ENCODE data around the gene ABCC9. TPM values are rescaled to one million over a fixed set of nuclear protein-coding genes. Genes with fewer than 3 reads are reported as not detected.
"Not testable (repeated sequence)": the region's sequence is repeated elsewhere in the genome, so short reads cannot be mapped to it uniquely, and the experiment has no call there.

Gene ABCC9
- total RNA-seq, 1 experiment from 2014 or later = not detected

DNA sequence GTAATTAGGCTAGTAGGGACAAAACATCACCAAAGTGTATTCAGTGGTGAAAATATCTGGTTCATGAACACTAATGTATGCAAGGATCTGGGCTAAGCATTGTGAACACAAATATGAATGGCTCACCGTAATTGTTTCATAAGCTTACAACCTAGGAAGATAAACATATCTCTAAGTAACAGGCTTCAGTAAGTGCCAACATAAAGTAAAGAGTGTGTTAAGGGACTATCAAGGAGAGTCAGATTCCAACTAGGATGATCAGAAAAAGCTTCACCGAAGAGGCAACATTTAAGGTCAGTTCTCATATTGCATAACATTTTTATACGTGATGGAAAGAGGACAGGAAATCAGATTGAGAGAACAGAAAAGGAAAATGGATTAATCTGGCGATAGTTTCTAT, 29.4 kb downstream of the ABCC9 start:
- Histone ChIP-seq H3K27me3 (ENCODE audit: control insufficient read depth, insufficient read depth, low read length) (no peaks in the 10 kb centered on the region), H3K4me3 (ENCODE audit: insufficient read depth, low read depth, low read length) (no peak overlapping the region), H3K36me3 (replicated peaks; ENCODE audit: control insufficient read depth, insufficient read depth, low read length) (no peaks in the 10 kb centered on the region)

GRCh38 chr12:21910657-21911056, 30.6 kb downstream of the ABCC9 start:
- DNase-seq = peak; percentile 3
- Histone ChIP-seq H3K27me3 (ENCODE audit: control insufficient read depth, insufficient read depth, low read length) (no peaks in the 10 kb centered on the region), H3K4me3 (ENCODE audit: insufficient read depth, low read depth, low read length) (no peak overlapping the region)

More for the DNA sequence above, 29.4 kb downstream of the ABCC9 start:
- DNase-seq = no peak

GRCh38 chr12:21907948-21908837, 33.0 kb downstream of the ABCC9 start:
- Histone ChIP-seq H3K36me3 (replicated peaks; ENCODE audit: control insufficient read depth, insufficient read depth, low read length) (no peaks in the 10 kb centered on the region), H3K4me3 (ENCODE audit: insufficient read depth, low read depth, low read length) (no peak overlapping the region), H3K27me3 (ENCODE audit: control insufficient read depth, insufficient read depth, low read length) (no peaks in the 10 kb centered on the region)
- DNase-seq = no peak

More at GRCh38 chr12:21910657-21911056, 30.6 kb downstream of the ABCC9 start:
- H3K36me3 ChIP-seq (replicated peaks; ENCODE audit: control insufficient read depth, insufficient read depth, low read length) = no peaks in the 10 kb centered on the region

GRCh38 chr12:21906919-21907493, 34.2 kb downstream of the ABCC9 start:
- no peak for DNase-seq
- Histone ChIP-seq H3K27me3 (ENCODE audit: control insufficient read depth, insufficient read depth, low read length) (no peaks in the 10 kb centered on the region), H3K36me3 (replicated peaks; ENCODE audit: control insufficient read depth, insufficient read depth, low read length) (no peaks in the 10 kb centered on the region), H3K4me3 (ENCODE audit: insufficient read depth, low read depth, low read length) (no peak overlapping the region)

DNA sequence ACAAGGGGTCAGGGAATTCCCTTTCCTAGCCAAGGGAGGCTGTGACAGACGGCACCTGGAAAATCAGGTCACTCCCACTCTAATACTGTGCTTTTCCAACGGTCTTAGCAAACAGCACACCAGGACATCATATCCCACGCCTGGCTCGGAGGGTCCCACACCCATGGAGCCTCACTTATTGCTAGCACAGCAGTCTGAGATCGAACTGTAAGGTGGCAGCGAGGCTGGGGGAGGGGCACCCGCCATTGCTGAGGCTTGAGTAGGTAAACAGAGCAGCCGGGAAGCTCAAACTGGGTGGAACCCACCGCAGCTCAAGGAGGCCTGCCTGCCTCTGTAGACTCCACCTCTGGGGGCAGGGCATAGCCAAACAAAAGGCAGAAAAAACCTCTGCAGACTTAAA, 41.7 kb downstream of the ABCC9 start:
- DNase-seq; H3K4me3 ChIP-seq (ENCODE audit: insufficient read depth, low read depth, low read length); H3K36me3 ChIP-seq (replicated peaks; ENCODE audit: control insufficient read depth, insufficient read depth, low read length); H3K27me3 ChIP-seq (ENCODE audit: control insufficient read depth, insufficient read depth, low read length): not testable (repeated sequence)

- no peak overlapping the region for H3K4me3 ChIP-seq (ENCODE audit: insufficient read depth, low read depth, low read length)
- no peak for DNase-seq
- no peaks in the 10 kb centered on the region for H3K36me3 ChIP-seq (replicated peaks; ENCODE audit: control insufficient read depth, insufficient read depth, low read length)
- no peaks in the 10 kb centered on the region for H3K27me3 ChIP-seq (ENCODE audit: control insufficient read depth, insufficient read depth, low read length)
Observed at GRCh38 chr12:21895651-21896050, 45.6 kb downstream of the ABCC9 start.

- H3K4me3 ChIP-seq (ENCODE audit: insufficient read depth, low read depth, low read length) = no peak overlapping the region
- DNase-seq = no peak
- H3K27me3 ChIP-seq (ENCODE audit: control insufficient read depth, insufficient read depth, low read length) = no peaks in the 10 kb centered on the region
- H3K36me3 ChIP-seq (replicated peaks; ENCODE audit: control insufficient read depth, insufficient read depth, low read length) = no peaks in the 10 kb centered on the region
Observed at GRCh38 chr12:21894792-21895595, 46.2 kb downstream of the ABCC9 start.

GRCh38 chr12:21893924-21894323, 47.3 kb downstream of the ABCC9 start:
- H3K36me3 ChIP-seq (replicated peaks; ENCODE audit: control insufficient read depth, insufficient read depth, low read length) = no peaks in the 10 kb centered on the region
- no peaks in the 10 kb centered on the region for H3K27me3 ChIP-seq (ENCODE audit: control insufficient read depth, insufficient read depth, low read length)
- DNase-seq = no peak
- no peak overlapping the region for H3K4me3 ChIP-seq (ENCODE audit: insufficient read depth, low read depth, low read length)

- H3K27me3 ChIP-seq (ENCODE audit: control insufficient read depth, insufficient read depth, low read length) = no peaks in the 10 kb centered on the region
- no peak for DNase-seq
- H3K4me3 ChIP-seq (ENCODE audit: insufficient read depth, low read depth, low read length) = no peak overlapping the region
- H3K36me3 ChIP-seq (replicated peaks; ENCODE audit: control insufficient read depth, insufficient read depth, low read length) = no peaks in the 10 kb centered on the region
Observed at GRCh38 chr12:21892341-21892740, 48.9 kb downstream of the ABCC9 start.

GRCh38 chr12:21891751-21892217, 49.4 kb downstream of the ABCC9 start:
- DNase-seq = no peak
- no peak overlapping the region for H3K4me3 ChIP-seq (ENCODE audit: insufficient read depth, low read depth, low read length)

DNA sequence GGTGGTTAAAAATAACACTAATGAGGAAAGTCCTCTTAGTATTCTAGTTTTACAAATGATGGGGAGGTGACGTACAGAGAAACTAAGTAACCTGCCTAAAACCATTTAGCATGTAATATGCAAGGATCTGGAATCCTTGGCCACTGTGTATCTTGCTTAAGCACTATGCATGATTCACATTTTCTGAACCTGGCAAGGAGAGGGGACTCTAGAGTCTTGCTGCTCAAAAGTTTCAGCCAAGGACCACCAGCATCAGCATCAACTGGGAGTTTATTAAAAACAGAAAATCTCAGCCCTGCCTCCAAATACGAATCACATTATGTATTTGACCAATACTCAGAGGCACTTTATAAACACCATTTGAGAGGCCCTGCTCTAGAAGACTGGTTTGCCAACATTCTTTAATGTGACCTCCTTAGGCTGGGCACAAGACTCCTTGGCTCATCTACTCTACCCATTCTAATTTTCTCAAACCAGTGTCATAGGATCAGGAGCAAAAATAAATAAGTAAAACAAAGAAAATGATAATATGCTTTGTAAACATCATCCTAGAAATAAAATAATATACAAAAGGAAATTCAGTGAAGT, 52.9 kb downstream of the ABCC9 start:
- Histone ChIP-seq H3K27me3 (ENCODE audit: control insufficient read depth, insufficient read depth, low read length) (no peaks in the 10 kb centered on the region), H3K36me3 (replicated peaks; ENCODE audit: control insufficient read depth, insufficient read depth, low read length) (no peaks in the 10 kb centered on the region), H3K4me3 (ENCODE audit: insufficient read depth, low read depth, low read length) (no peak overlapping the region)
- no peak for DNase-seq

More at GRCh38 chr12:21891751-21892217, 49.4 kb downstream of the ABCC9 start:
- no peaks in the 10 kb centered on the region for H3K36me3 ChIP-seq (replicated peaks; ENCODE audit: control insufficient read depth, insufficient read depth, low read length)
- no peaks in the 10 kb centered on the region for H3K27me3 ChIP-seq (ENCODE audit: control insufficient read depth, insufficient read depth, low read length)

- no peaks in the 10 kb centered on the region for H3K27me3 ChIP-seq (ENCODE audit: control insufficient read depth, insufficient read depth, low read length)
- no peak for DNase-seq
- H3K36me3 ChIP-seq (replicated peaks; ENCODE audit: control insufficient read depth, insufficient read depth, low read length) = no peaks in the 10 kb centered on the region
- no peak overlapping the region for H3K4me3 ChIP-seq (ENCODE audit: insufficient read depth, low read depth, low read length)
Observed at GRCh38 chr12:21884936-21885335, 56.3 kb downstream of the ABCC9 start.

GRCh38 chr12:21882635-21883034, 58.6 kb downstream of the ABCC9 start:
- DNase-seq = no peak
- Histone ChIP-seq H3K36me3 (replicated peaks; ENCODE audit: control insufficient read depth, insufficient read depth, low read length) (no peaks in the 10 kb centered on the region), H3K4me3 (ENCODE audit: insufficient read depth, low read depth, low read length) (no peak overlapping the region), H3K27me3 (ENCODE audit: control insufficient read depth, insufficient read depth, low read length) (no peaks in the 10 kb centered on the region)

DNA sequence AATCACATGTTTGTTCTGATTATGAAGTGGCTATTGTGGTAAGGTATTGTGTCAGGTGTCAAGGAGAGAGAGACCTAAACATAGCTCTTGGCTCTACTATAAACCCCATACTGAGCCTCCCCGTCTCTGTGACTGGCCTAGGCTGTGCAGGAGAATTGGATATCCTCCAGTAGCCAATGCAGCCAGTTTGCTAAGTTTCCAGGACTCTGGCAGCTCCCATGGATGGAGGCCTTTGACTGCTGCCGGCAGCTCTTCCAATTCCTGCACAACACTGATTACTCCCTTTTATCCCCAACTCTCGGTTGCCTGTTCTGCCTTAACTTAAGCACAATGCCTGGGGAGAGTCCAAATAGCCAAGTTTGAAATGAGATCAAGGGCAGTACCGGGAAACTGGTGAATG, 59.3 kb downstream of the ABCC9 start:
- no peaks in the 10 kb centered on the region for H3K36me3 ChIP-seq (replicated peaks; ENCODE audit: control insufficient read depth, insufficient read depth, low read length)
- no peak overlapping the region for H3K4me3 ChIP-seq (ENCODE audit: insufficient read depth, low read depth, low read length)
- no peaks in the 10 kb centered on the region for H3K27me3 ChIP-seq (ENCODE audit: control insufficient read depth, insufficient read depth, low read length)
- no peak for DNase-seq

Data from H7 (cell line).